Ovary (tissue), 3 donors: ENCODE measurements around the gene MAP7D3.

Experiments
- EP300 ChIP-seq: sonication (generic); formaldehyde crosslinking; IDR thresholded peaks from one replicate; pipeline ENCODE4 v1.6.1; 2017; ENCODE audit warnings: antibody characterized with exemption
- TF ChIP-seq, protein P1 (sequence below), 3 donors: fragments of 450-650 bp in 2 of 3; fragments of 200-600 bp in 1 of 3; IDR thresholded peaks; one replicate each; pipeline versions ENCODE4 v1.5.1 to v1.8.0; 2016 to 2022; ENCODE audit warnings: antibody characterized with exemption in 3 of 3, mild to moderate bottlenecking in 1 of 3
- donor health status: DM: no; HTN: no; CAD: no.

- TF ChIP-seq, protein P1, sequence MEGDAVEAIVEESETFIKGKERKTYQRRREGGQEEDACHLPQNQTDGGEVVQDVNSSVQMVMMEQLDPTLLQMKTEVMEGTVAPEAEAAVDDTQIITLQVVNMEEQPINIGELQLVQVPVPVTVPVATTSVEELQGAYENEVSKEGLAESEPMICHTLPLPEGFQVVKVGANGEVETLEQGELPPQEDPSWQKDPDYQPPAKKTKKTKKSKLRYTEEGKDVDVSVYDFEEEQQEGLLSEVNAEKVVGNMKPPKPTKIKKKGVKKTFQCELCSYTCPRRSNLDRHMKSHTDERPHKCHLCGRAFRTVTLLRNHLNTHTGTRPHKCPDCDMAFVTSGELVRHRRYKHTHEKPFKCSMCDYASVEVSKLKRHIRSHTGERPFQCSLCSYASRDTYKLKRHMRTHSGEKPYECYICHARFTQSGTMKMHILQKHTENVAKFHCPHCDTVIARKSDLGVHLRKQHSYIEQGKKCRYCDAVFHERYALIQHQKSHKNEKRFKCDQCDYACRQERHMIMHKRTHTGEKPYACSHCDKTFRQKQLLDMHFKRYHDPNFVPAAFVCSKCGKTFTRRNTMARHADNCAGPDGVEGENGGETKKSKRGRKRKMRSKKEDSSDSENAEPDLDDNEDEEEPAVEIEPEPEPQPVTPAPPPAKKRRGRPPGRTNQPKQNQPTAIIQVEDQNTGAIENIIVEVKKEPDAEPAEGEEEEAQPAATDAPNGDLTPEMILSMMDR (IDR thresholded peaks at IDR 0.05), result no peak
- peak; percentile 82 for TF ChIP-seq EP300
Measured at GRCh38 chrX:136176399-136176825, 74.8 kb downstream of the MAP7D3 start.
